HG02571 (cell line): ENCODE data around the gene MYL9.

Experiments used
- ATAC-seq: cut with Tn5 transposase; IDR thresholded peaks from one replicate; pipeline ENCODE4 v1.9.1; 2021; ENCODE audit warnings: mild to moderate bottlenecking, moderate library complexity; ENCODE audit not compliant: unreplicated experiment

The MYL9 gene

GRCh38 chr20:36578356-36579041, 37.2 kb downstream of the MYL9 start:
- ATAC-seq = no peak

GRCh38 chr20:36579996-36580545, 38.8 kb downstream of the MYL9 start:
- no peak for ATAC-seq

GRCh38 chr20:36582322-36582721, 41.0 kb downstream of the MYL9 start:
- ATAC-seq = no peak

- ATAC-seq = no peak
Measured at GRCh38 chr20:36582821-36583220, 41.5 kb downstream of the MYL9 start.

- no peak for ATAC-seq
Measured at GRCh38 chr20:36584018-36584481, 42.7 kb downstream of the MYL9 start.

- no peak for ATAC-seq
Measured at GRCh38 chr20:36585410-36586125, 44.2 kb downstream of the MYL9 start.

GRCh38 chr20:36587388-36588070, 46.2 kb downstream of the MYL9 start:
- no peak for ATAC-seq

- ATAC-seq = no peak
Measured at GRCh38 chr20:36591281-36591680, 50.0 kb downstream of the MYL9 start.

GRCh38 chr20:36591854-36592641, 50.7 kb downstream of the MYL9 start:
- ATAC-seq = no peak

GRCh38 chr20:36593347-36593929, 52.1 kb downstream of the MYL9 start:
- no peak for ATAC-seq

- no peak for ATAC-seq
Measured at GRCh38 chr20:36599912-36600345, 58.6 kb downstream of the MYL9 start.
